Activated T-helper 17 cell treated with anti-CD3 and anti-CD28 coated beads, Interleukin-2, amount 50 U/mL, for 72 hours (primary cell): ENCODE data around the gene RASA3. TPM values are rescaled to one million over a fixed set of nuclear protein-coding genes. Genes with fewer than 3 reads are reported as not detected.
A peak's percentile ranks its signal among the peaks of the same experiment; 100 is the strongest.

ENCODE experiments used
- ATAC-seq: fragments of 150-1000 bp; cut with Tn5 transposase; replicated peaks from 2 replicates; pipeline ENCODE4 v1.10.0; 2021; ENCODE audit warnings: mild to moderate bottlenecking, moderate library complexity
- H3K27ac Mint-ChIP-seq: one replicate; pipeline ENCODE4 v1.8.0; 2022; ENCODE audit warnings: mixed read lengths
- H3K27me3 Mint-ChIP-seq: one replicate; pipeline ENCODE4 v1.8.0; 2022; ENCODE audit warnings: mixed read lengths
- H3K36me3 Mint-ChIP-seq: one replicate; pipeline ENCODE4 v1.8.0; 2022; ENCODE audit warnings: low read depth, mild to moderate bottlenecking, mixed read lengths
- H3K4me1 Mint-ChIP-seq: one replicate; pipeline ENCODE4 v1.8.0; 2022; ENCODE audit warnings: mixed read lengths
- H3K4me3 Mint-ChIP-seq: one replicate; pipeline ENCODE4 v1.8.0; 2022; ENCODE audit warnings: mild to moderate bottlenecking, mixed read lengths
- H3K9me3 Mint-ChIP-seq: one replicate; pipeline ENCODE4 v1.8.0; 2022; ENCODE audit warnings: mixed read lengths
- total RNA-seq, 2 donors: library from RNA; stranded (reverse); gene quantifications; one replicate each; pipeline ENCODE4 v1.2.3, GENCODE V29; 2022

The RASA3 gene
- total RNA-seq, 2 donors from 2014 or later, result 18.4 to 62.5 TPM

DNA sequence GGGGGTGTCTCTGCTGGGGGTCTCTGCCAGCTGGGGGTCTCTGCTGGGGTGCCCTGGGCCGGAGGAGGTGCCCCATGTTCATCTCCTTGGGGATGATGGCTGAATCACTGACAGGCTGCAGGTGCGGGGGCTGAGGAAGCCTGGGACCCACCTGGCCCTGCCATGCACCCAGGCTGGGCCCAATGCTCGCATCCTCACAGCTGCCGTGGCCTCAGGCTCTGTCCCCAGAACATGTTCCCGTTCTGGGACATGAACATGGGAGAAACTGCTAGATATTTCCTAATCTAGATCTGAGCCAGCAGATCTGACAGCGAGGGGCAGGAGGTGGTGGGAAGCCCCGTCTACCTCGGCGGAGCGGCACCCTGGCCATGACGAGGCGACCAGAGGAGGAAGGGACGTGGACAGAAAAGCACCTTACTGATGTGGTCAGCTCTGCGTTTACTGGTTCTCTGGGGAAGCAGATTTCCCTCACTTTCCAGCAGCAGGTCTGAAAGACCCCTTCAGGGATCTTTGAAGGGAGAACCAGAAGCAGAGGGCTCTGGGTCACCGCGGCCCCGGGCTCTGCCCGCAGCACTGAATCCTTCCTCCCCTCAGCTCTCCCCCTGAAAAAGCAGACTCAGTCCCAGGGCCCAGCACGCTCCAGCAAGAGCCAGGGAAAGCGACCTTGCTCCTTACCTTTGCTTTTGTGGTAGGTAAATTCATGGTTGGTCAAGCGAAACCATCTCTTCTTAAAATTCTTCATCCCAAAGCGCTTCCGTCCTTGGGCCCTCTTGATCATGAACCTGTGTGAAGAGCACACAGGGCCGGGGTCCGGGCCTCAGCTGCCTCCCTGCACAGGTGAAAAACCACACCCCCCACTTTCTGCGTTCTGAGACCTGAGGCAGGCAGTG, 132.0 kb downstream of the RASA3 start:
- no peaks in the 10 kb centered on the region for H3K27me3 Mint-ChIP-seq

DNA sequence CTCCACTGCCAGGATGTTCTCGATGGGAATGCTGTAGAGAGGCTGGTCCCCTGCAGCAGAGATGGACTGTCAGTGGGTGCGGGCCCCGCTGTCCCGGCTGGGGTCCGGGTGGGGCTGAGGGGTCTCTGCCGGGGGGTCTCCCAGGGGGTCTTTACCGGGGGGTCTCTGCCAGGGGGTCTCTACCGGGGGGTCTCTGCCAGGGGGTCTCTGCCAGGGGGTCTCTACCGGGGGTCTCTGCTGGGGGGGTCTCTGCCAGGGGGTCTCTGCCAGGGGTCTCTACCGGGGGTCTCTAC, 132.9 kb downstream of the RASA3 start:
- Mint-ChIP-seq H3K4me3 (no peak overlapping the region), H3K9me3 (no peaks in the 10 kb centered on the region), H3K4me1 (peaks cover 8% of the 10 kb centered on the region), H3K36me3 (peaks cover 56% of the 10 kb centered on the region), H3K27ac (no peak overlapping the region), H3K27me3 (no peaks in the 10 kb centered on the region)
- ATAC-seq, result no peak

More for the DNA sequence above, 132.0 kb downstream of the RASA3 start:
- Mint-ChIP-seq H3K9me3 (no peaks in the 10 kb centered on the region), H3K36me3 (peaks cover 60% of the 10 kb centered on the region), H3K4me3 (no peak overlapping the region), H3K27ac (no peak overlapping the region), H3K4me1 (peaks cover 12% of the 10 kb centered on the region)
- no peak for ATAC-seq

DNA sequence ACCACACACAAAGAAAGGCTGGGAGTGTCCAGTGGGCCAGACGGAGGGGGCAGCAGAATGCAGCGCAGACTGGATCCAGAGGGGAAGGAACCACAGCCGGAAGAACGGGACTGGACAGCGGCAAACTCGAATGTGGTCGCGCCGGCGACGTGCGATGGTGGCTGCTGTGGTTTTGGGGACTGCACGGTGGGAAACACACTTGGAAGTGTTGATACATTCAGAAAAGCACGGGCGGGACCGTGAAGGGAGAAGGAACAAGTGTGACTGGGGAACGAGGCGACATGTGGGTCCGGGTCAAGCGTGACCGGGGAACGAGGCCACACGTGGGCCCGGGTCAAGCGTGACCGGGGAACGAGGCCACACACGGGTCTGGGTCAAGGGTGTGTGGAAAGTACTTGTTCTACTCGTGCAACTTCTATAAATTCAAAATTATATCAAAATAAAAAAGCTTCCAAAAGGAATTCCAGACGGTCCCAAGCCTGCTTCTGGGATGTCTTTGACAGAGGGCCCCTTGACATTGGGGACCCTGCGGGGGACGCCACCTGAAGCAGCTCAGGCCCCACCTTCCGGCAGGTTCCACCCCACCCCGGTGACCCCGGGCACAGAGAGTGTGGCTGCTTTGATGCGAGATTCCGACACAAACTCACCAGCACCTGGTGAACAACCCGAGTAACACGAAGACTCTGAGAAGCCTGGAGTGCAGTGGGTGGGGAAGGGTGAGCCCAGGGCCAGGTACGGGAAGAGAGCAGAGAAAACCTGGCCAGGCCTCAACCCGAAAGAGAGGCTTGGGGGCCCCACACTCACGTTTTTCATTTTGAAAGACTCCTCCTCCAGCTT, 133.4 kb downstream of the RASA3 start:
- peak; percentile 8 for ATAC-seq
- H3K36me3 Mint-ChIP-seq, result peaks cover 56% of the 10 kb centered on the region
- peak overlapping the region; percentile 66 for H3K4me3 Mint-ChIP-seq
- H3K27me3 Mint-ChIP-seq, result no peaks in the 10 kb centered on the region
- peak overlapping the region; percentile 96 for H3K27ac Mint-ChIP-seq
- peaks cover 8% of the 10 kb centered on the region for H3K4me1 Mint-ChIP-seq
- H3K9me3 Mint-ChIP-seq, result no peaks in the 10 kb centered on the region

- peak; percentile 77 for ATAC-seq
- no peaks in the 10 kb centered on the region for H3K9me3 Mint-ChIP-seq
- peak overlapping the region; percentile 66 for H3K4me3 Mint-ChIP-seq
- H3K27ac Mint-ChIP-seq, result peak overlapping the region; percentile 96
- H3K4me1 Mint-ChIP-seq, result peaks cover 8% of the 10 kb centered on the region
- peaks cover 52% of the 10 kb centered on the region for H3K36me3 Mint-ChIP-seq
- no peaks in the 10 kb centered on the region for H3K27me3 Mint-ChIP-seq
Measured at GRCh38 chr13:113997845-113998751, 134.3 kb downstream of the RASA3 start.

GRCh38 chr13:113996912-113997745, 135.3 kb downstream of the RASA3 start:
- peaks cover 62% of the 10 kb centered on the region for H3K36me3 Mint-ChIP-seq
- H3K27ac Mint-ChIP-seq, result peak overlapping the region; percentile 96
- H3K9me3 Mint-ChIP-seq, result no peaks in the 10 kb centered on the region
- H3K4me3 Mint-ChIP-seq, result no peak overlapping the region
- peaks cover 8% of the 10 kb centered on the region for H3K4me1 Mint-ChIP-seq
- no peaks in the 10 kb centered on the region for H3K27me3 Mint-ChIP-seq
- no peak for ATAC-seq

- Mint-ChIP-seq H3K9me3 (no peaks in the 10 kb centered on the region), H3K36me3 (peaks cover 68% of the 10 kb centered on the region), H3K4me1 (peaks cover 8% of the 10 kb centered on the region), H3K27ac (no peak overlapping the region), H3K27me3 (no peaks in the 10 kb centered on the region), H3K4me3 (no peak overlapping the region)
- ATAC-seq, result no peak
Measured at GRCh38 chr13:113996081-113996911, 136.1 kb downstream of the RASA3 start.

GRCh38 chr13:113995051-113995601, 137.3 kb downstream of the RASA3 start:
- peak overlapping the region; percentile 61 for H3K27ac Mint-ChIP-seq
- H3K27me3 Mint-ChIP-seq, result no peaks in the 10 kb centered on the region
- peaks cover 8% of the 10 kb centered on the region for H3K4me1 Mint-ChIP-seq
- ATAC-seq, result no peak
- peaks cover 65% of the 10 kb centered on the region for H3K36me3 Mint-ChIP-seq
- no peak overlapping the region for H3K4me3 Mint-ChIP-seq
- H3K9me3 Mint-ChIP-seq, result no peaks in the 10 kb centered on the region

- H3K4me1 Mint-ChIP-seq, result peaks cover 10% of the 10 kb centered on the region
- H3K4me3 Mint-ChIP-seq, result no peak overlapping the region
- no peaks in the 10 kb centered on the region for H3K9me3 Mint-ChIP-seq
- no peaks in the 10 kb centered on the region for H3K27me3 Mint-ChIP-seq
- no peak for ATAC-seq
- peaks cover 59% of the 10 kb centered on the region for H3K36me3 Mint-ChIP-seq
- H3K27ac Mint-ChIP-seq, result peak overlapping the region; percentile 1
Measured at GRCh38 chr13:113992276-113993005, 140.0 kb downstream of the RASA3 start.

DNA sequence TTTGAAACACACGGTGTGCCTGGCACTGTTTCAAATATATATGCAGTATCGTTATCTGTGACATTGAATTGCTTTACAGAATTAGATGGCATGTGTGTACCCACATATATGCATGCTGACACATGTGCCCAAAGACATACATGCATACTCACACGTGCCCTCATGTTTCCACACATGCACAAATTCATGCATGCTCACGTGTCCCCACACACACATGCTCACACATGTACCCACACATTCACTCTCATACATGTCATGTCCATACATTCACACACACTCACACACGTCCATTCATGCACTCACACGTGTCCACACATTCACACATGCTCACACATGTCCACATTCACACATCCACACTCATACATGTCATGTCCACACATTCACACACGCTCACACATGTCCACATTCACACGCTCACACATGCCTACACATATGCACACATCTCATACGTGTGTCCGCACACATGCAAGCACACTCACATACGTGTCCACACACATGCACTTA, 140.7 kb downstream of the RASA3 start:
- H3K9me3 Mint-ChIP-seq, result no peaks in the 10 kb centered on the region
- no peak overlapping the region for H3K4me3 Mint-ChIP-seq
- no peaks in the 10 kb centered on the region for H3K27me3 Mint-ChIP-seq
- peaks cover 10% of the 10 kb centered on the region for H3K4me1 Mint-ChIP-seq
- no peak for ATAC-seq
- peak overlapping the region; percentile 1 for H3K27ac Mint-ChIP-seq
- H3K36me3 Mint-ChIP-seq, result peaks cover 53% of the 10 kb centered on the region

DNA sequence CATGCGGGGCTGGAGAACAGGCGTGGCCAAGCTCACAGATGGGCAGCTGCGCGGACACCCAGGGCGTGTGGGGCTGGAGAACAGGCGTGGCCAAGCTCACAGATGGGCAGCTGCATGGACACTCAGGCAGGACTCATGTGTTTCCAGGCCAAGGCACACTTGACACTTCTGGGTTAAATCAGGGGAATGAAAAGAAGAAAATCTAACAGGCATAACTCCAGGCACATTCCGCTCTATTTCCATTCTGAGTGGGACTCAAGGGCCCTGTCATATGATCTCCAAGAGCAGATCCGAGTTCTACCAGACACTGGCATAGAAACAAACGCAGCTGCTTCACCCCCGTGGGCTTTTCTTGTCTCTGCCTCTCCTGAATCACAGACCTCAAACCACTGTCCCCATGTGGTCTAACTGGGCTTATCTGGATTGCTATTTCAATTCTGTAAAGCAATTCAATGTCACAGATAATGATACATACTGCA, 141.2 kb downstream of the RASA3 start:
- Mint-ChIP-seq H3K4me3 (no peak overlapping the region), H3K27ac (no peak overlapping the region), H3K36me3 (peaks cover 53% of the 10 kb centered on the region), H3K4me1 (peaks cover 10% of the 10 kb centered on the region), H3K27me3 (no peaks in the 10 kb centered on the region), H3K9me3 (no peaks in the 10 kb centered on the region)
- no peak for ATAC-seq

- no peak for ATAC-seq
- Mint-ChIP-seq H3K27me3 (no peaks in the 10 kb centered on the region), H3K9me3 (no peaks in the 10 kb centered on the region), H3K27ac (peak overlapping the region; percentile 80), H3K36me3 (peaks cover 53% of the 10 kb centered on the region), H3K4me1 (peaks cover 10% of the 10 kb centered on the region), H3K4me3 (no peak overlapping the region)
Measured at GRCh38 chr13:113990321-113990837, 142.0 kb downstream of the RASA3 start.
